ENCODE measurements around the gene CNTNAP1.
A peak's percentile ranks its signal among the peaks of the same experiment; 100 is the strongest.

Gene CNTNAP1

DNA sequence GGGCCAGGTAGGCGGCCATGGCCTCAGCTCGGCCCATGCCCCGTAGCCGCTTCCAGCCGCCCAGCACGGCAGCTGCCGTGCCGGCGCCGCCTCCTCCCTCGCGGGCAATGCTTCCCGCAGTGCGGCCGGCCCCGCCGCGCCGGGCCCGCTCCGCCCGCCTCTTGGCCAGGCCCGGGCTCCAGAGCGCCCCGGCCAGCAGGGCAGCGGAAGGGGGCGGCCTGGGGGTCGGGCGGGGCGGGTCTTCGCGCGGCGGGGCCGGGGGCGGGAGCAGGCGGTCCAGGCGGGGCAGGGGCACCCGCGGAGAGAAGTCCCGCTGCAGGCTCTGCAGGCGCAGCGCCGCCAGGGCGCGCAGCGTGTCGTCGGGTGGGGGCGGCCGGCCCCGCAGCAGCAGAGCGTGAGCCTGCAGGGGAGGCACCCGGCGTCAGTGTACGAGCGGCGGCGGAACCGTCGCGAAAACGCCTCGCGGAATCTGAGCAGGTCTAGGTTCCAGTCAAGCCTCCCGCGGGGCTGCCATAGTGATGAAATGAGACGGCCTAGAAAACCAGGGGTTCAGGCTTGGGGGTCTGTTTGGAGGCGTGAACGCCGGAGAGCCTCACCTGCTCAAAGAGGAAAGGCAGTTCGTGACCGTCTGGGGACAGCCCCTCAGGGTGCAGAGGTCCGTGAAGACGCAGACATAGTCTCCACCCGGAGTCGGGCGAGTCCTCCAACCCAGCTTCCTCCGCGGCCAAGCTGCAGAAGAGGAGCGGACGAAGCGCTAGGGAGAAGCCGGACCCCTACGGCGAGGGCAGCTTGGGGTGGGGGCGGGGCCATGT, 12.1 kb upstream of the CNTNAP1 start:
- no peak for DNase-seq (ENCODE audit: low read depth, low spot score)
- H3K4me3 ChIP-seq (ENCODE audit: low read length): no peak overlapping the region

DNA sequence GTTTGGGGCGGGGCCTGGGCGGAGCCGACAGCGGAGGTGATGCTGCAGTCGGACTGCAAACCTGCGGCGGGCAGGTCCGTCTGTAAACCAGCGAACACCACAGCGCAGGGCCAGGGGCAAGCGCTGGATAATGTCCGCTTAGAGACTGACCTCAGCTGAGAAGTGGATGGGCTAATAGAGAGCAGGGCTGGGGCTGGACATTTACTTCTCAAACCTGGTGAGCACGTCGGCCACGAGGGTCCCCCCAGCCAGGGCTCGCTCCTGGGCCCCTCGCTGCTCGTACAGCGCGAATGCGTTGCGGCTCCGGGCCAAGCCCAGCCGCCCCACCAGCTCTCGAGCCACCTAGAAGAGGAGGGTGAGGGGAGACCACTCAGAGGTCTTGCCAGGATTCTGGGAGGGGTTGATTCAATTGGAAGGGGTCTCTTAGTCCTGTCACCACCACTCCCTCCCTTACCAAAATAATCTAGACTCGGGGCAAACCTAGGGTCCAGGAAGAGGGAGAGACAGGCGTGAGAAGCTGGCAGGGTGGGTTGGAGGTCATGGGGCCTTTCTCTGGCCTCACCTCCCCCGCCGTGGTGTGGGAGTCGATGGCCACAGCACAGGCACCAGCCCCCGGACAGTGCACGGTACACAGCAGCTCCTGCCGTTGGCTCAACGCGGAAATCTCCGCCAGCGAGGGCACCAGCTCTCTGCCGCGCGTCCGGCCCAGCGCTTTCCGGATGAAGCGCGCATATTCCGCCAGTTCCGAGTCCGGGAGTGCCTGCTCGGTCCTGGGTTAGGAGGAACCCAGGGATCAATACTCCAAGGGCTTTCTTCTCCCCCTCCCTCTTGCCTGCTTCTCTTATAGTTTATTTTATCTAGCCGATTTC, 11.3 kb upstream of the CNTNAP1 start:
- no peak overlapping the region for H3K4me3 ChIP-seq (ENCODE audit: low read length)
- no peak for DNase-seq (ENCODE audit: low read depth, low spot score)

DNA sequence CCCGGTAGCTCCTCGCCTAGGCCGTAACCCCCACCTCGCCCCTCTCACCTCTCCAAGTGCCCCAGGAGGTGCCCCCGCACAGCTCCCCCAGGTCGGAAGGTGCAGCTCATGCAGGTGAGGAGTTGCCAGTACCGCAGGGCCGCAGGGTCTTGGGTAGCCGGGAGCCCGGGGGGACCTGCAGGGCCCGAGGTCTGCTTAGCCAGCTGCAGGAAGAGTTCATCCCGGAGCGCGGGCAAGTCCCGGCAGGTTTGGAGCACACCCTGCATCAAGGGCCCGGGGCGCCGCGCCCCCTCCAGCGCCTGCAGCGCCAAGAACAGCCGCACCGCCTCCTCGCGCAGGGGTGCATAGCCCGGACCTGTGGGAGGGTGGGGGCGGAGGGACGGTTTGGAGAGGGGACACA, 10.3 kb upstream of the CNTNAP1 start:
- DNase-seq (ENCODE audit: low read depth, low spot score): no peak
- H3K4me3 ChIP-seq (ENCODE audit: low read length): no peak overlapping the region

DNA sequence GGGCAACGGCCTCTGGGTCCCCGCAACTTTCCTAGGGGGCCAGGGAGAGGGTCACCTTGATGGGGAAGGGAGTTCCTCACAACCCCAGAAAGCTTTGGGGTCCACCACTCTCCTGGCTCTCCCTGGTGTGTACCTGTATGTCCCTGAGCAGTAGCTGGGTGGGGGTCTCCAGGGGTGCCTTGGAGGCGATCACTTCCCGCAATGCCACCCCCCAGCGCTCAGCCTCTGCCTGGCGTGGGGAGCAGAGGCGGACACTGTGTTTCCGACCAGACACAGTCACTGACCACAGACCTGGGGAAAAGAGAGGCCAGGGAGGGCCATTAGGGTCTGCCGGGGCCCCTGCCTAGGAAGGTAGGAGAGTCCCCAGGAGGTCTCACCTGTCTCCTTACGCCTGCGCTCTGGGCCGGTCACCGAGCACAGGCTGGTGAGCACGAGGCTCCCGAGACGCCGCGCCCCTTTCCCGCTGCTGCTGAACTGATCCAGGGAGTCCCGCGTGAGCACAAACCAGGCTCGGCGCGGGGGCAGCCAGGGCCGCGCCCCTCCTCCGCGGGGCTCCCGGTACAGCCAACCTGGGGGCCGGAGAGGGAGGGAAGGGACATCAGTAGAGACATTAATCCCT, 9.0 kb upstream of the CNTNAP1 start:
- H3K4me3 ChIP-seq (ENCODE audit: low read length): no peak overlapping the region

DNA sequence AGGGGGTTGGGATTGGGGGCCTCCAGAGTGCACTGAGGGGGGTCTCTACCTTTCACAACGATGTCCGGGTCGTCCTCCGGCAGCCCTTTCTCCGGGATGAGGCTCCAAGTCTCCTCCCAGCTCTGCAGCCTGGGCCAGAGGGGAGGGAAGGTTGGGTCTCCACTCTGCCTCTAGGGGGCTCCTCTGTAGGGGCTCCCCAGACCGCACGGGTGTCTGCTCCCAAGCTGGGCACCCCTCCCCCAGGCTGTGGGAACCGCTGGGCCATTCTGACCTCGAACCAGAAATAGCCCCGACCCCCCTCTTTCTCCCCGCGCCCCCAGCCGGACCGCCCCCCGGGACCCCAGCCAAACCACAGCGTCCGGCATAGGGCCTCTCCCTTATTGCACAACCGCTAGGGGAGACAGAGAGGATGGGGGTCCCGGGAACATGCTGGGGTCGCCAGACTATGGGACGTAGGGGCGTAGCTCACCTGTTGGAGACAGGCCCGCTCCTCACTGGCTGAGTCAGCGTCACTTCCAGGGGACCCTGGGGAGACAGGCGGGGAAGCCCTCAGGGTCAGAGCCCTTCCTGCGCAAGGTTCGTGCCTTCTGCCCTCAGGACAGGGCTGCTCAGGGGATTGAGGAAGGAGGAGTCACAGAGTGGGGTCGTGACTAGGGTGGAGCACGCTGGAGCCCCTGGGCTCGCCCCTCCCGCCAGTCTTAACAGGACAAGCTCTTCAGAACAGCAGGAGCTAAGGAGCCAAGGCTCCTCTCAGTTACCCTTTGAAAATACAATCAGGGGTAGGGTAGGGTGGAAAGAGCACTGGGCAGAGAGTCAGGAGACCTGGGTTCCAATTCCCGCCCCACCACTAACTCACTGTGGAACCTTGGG, 8.2 kb upstream of the CNTNAP1 start:
- no peak for DNase-seq (ENCODE audit: low read depth, low spot score)
- no peak overlapping the region for H3K4me3 ChIP-seq (ENCODE audit: low read length)

More for the DNA sequence above, 9.0 kb upstream of the CNTNAP1 start:
- DNase-seq (ENCODE audit: low read depth, low spot score): no peak

DNA sequence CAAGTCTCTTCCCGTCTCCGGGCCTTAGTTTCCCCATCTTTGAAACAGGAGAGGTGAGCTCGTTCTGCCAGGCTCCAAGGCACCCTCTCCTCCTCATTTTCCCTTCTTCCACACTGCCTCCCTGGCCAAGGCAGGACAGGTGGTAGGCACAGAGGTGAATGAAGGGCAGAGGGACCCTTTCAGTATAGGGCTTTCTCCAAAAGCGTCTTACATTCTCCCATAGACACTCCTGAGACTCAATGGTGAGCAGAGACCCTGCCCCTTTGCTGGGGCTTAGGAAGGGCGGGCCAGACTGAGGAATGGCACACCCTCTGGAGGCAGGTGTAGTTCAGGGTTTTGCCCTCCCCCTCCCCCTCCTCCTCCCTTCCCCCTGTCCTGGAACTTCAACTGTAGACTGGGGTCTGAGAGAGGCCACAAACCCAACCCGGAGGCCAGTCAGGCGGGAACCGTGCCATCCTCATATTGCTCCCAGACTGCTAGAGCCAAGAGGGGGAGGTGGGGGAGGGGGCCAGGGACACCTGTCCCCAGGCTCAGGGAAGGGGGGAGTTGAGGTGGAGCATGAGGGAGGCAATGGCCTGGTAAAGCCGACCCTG, 7.5 kb upstream of the CNTNAP1 start:
- H3K4me3 ChIP-seq (ENCODE audit: low read length): no peak overlapping the region
- no peak for DNase-seq (ENCODE audit: low read depth, low spot score)

DNA sequence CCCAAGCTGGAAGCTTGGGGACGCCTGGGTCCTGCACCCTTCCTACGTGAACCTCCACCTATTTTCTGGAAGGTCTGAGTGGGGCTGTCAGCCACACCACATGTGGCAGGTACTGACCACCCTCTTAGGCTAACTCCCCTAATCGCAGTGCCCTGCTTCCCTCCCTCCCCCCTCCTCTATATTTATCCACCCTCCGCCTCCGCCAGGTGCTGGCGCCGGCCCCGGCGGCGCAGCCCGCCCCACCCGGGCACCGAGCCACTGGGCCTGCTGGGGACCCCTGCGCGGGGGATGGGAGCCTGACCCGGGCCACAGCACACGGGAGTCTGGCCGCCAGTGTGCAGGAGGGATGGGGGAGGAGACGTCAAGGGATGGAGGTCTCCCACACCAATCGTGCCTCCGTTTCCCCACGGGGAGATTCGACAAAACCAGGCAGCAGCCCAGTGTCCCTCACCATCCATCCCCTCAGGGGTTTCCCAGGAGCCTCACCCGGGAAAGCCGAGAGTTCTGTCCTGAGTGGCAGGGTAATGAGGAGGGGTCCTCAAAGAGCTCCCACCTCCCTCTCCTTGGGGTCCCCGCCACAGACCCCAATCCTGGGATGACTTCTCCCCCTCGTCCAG, 6.9 kb upstream of the CNTNAP1 start:
- DNase-seq (ENCODE audit: low read depth, low spot score): no peak
- H3K4me3 ChIP-seq (ENCODE audit: low read length): peak overlapping the region; percentile 65

DNA sequence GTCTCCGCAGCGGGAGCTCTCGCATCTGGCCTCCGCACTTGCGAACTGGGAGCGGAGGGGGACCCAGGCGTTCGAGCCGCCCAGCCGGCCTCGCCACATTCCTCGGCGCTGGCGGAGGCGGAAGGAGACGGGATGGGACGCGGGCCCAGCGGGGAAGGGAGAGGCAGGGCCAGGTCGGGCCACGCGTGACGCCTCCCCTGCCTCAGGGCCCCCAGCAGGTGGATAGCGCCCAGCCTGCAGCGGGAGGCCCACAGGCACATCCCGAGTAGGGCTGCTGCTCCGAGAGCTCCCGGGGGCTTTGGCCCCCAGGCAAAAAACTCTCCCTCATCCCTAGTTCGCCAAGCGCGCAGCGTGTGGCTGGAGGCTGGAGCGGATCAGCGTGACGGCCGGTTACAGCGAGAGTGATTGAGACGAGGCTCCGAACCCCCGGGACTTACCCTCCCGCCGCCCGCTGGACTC, 6.3 kb upstream of the CNTNAP1 start:
- DNase-seq (ENCODE audit: low read depth, low spot score): no peak
- peak overlapping the region; percentile 65 for H3K4me3 ChIP-seq (ENCODE audit: low read length)

DNA sequence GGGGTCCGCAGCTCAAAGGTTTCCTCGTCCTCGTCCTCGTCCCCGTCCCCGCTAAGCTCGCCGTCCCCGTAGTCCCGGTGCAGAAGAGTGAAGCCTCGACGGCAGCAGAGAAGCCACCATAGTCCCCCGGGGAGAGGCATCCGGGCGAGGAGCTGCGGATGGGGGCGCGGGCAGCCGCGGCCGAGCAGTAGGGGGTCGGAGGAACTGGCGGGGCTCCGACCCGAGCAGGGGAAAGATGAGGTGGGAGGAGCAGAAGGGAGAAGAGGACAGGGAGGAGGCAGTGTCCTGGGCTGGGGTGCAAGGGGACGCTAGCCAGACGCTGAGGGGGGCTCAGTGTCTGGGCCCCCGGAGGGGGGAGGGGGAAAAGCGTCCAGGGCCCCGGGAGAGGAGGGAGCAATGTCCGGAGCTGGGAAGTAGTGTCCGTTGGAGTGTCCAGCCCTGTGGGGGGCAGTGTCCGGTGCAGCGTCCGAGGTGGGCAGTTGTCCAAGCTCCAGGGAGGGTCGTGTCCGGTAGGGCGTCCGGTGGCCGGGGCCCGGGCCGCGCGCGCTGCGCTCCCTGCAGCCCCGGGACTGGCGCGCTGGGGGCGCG, 5.8 kb upstream of the CNTNAP1 start, which contains the start of gene PLEKHH3:
Gene PLEKHH3, minus strand, starts transcription at position 571 of the 588 bp plus-strand sequence. Its CDS starts 431 bp downstream, at position 140.
- no peak for DNase-seq (ENCODE audit: low read depth, low spot score)
- H3K4me3 ChIP-seq (ENCODE audit: low read length): peak within 1 kb of the TSS; percentile 65

DNA sequence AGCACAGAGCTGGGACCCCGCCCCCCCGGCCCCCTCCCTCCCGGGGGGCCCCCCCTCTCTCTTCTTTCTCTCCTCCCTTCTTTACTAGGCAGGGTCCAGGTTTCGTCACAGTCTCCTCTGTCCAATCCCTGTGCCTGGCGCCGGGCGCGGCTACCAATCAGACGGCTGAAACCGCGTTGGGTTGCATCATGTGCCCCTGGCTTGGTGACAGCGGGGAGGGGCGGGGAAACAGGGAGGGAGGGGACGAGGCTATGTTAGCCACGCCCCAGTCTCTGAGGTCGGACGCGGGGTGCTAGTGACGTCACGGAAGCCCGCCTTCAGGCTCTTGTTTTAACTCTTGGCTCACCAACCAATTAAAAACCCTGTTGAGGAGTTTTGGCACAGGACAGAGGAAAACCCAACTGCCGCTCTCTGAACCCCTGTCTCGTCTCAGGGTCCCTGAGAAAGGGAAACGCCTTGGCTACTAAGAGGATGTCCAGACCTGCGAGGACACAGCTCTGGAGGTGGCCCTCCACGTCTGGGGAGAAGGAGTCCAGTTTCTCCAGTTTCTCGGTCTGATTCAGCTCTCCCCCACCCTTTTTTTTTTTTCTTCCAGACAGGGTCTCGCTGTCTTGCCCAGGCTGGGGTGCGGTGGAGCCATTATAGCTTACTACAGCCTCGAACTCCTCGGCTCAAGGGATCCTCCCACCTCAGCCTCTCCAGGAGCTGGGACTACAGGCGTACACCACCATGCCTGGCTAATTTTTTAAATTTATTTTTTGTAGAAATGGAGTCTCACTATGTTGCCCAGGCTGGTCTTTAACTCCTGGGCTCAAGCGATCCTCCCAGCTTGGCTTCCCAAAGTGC, 5.1 kb upstream of the CNTNAP1 start:
- DNase-seq (ENCODE audit: low read depth, low spot score): peak; percentile 99
- H3K4me3 ChIP-seq (ENCODE audit: low read length): peak overlapping the region; percentile 65

DNA sequence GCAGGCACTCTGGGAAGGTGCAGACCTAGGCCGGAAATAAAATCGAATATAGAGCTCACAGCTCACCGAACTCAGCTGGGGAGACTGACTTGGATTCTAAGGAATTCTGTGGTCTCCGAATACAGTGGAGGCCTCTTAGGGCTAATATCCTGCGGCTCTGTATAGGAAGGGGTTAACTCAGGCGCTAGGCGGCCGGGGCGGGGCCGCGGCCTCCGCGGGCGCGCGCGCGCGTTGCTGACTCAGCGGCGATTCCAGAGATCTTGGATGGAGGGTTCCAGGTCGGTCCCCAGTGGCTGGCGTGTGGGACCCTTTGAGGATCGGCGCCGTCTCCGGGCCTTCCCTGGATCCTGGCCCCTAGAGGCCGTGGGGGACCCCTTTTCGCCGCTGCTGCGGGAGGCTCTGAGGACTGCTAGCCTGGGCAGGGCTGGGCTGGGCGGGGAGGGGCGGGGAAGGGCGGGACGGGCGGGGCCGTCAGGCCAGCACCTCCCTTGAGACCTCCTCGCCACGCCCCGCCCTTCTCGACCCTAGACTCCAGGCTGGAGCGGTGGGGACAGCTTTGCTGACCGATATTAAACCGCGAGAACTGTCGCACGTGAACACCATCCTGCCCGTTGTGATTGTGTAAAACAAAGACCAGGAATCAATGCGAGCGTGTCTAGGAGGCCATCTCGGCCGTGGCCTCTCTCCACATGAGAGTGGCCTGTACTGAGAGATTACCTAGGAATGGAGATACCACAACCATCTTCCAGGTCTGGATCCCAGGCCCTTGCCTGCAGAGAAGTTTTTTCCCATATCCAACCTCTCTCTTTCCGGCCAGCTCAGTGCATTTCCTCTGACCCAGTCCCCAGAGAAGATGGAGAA, 4.2 kb upstream of the CNTNAP1 start:
- H3K4me3 ChIP-seq (ENCODE audit: low read length): peak overlapping the region; percentile 58
- peak; percentile 49 for DNase-seq (ENCODE audit: low read depth, low spot score)

DNA sequence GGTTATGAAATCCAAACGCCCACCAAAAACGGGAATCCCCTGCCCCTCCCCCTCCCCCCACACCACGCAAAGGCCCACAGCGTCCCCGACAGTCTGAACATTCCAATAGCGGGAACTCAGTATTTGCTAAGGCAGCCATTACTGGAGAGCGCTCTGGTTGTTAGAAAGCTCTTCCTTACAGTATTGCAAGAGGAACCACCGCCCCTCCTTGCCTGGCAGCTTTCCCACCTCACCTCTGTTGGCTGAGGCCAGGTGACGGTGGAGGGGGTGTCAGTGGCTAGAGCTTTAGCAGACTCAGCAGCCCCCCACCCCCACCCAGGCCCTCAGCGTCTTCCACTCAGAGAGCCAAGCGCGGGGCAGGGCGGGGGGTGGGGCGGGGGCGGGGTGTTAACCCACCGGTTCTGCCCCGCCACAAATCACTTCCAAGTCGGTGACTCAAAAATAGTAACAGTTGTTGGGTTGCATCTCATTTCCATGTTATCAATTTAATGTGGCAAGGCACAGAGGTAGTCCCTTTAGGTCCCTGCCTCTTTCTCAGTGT, 3.3 kb upstream of the CNTNAP1 start:
- peak; percentile 51 for DNase-seq (ENCODE audit: low read depth, low spot score)

DNA sequence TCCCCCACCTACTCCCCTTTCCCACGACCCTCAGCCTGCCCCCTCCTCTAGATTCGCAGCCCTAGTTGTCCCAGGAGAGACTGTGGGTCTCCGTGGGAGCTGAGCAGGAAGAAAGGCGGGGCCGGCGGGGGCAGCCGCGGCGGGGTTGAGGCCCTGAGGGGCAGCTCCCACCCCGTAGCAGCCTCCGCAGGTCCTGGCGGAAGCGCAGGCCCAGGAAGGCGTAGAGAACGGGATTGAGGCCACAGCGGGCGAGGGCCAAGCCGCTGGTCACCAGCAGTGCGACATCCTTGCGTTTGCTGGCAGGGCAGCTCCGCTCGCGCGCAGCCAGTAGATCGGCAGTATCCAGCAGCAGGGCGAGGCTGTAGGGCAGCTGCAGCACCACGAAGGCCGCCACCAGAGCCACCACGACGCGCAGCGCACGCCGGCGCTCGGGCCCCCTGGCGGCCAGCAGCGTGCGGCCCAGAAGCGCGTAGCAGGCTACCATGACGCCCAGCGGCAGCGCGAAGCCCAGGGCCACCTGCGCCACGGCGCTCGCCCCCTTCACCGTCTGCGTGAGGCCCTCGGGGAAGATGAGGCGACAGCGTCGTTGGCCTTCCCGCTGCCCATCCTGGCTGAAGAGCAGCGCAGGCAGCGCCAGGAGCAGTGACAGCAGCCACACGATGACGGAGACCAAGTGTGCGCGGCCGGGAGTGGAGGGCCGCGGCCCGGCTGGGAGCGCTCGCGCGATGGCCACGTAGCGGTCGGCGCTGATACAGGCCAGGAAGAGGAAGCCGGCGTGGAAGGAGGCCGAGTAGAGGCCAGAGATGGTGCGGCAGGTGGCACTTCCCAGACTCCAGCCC, 2.6 kb upstream of the CNTNAP1 start:
- peak overlapping the region; percentile 58 for H3K4me3 ChIP-seq (ENCODE audit: low read length)
- DNase-seq (ENCODE audit: low read depth, low spot score): peak; percentile 73

More for the DNA sequence above, 3.3 kb upstream of the CNTNAP1 start:
- peak overlapping the region; percentile 58 for H3K4me3 ChIP-seq (ENCODE audit: low read length)

DNA sequence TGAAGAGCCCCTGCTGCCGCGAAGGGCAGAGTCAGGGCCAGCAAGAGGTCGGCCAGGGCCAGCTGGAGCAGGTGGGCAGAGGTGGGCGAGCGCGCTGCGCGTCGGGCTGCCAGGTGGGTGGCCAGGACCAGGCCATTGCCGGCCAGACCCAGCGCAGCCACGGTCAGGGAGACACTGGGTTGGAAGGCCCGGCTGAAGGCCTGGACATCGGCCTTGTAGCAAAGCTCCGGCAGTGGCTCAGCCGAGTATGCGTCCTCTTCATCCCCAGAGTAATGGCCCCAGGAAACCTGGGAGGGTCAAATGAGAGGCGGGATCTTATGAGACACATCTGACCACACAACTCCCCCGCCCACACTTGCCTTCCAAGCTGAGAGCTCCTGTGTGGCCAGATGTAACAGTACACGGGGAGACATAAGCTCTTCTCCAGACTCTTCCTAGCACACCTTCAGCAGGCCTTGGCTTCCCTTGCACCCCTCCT, 2.0 kb upstream of the CNTNAP1 start:
- DNase-seq (ENCODE audit: low read depth, low spot score): no peak
- no peak overlapping the region for H3K4me3 ChIP-seq (ENCODE audit: low read length)

Measured in Jurkat, Clone E6-1 (cell line).